Loucy (cell line): Measurements from ENCODE around the gene ASIC4.

Experiments
- H2AFZ ChIP-seq: fragments of 200-600 bp; sonication (generic); 2 replicates; pipeline ENCODE4 v1.6.0; 2016; ENCODE audit warnings: antibody characterized with exemption, mild to moderate bottlenecking, low read length, moderate library complexity
- H3F3A ChIP-seq: fragments of 200-600 bp; 2 replicates; pipeline ENCODE4 v1.6.0; 2016; ENCODE audit warnings: antibody characterized with exemption, low read depth, mild to moderate bottlenecking
- H3K27me3 ChIP-seq: fragments of 200-600 bp; sonication (generic); 2 replicates; pipeline ENCODE4 v1.6.1; 2014; ENCODE audit warnings: low read length, mild to moderate bottlenecking; ENCODE audit not compliant: insufficient read depth, poor library complexity, severe bottlenecking
- H3K36me3 ChIP-seq: fragments of 200-600 bp; sonication (generic); 2 replicates; pipeline ENCODE4 v1.6.1; 2016; ENCODE audit warnings: low read length; ENCODE audit not compliant: insufficient read depth
- H3K4me1 ChIP-seq: fragments of 200-600 bp; sonication (generic); 2 replicates; pipeline ENCODE4 v1.5.1; 2014; ENCODE audit warnings: low read length, mild to moderate bottlenecking; ENCODE audit not compliant: insufficient read depth, poor library complexity, severe bottlenecking
- H3K4me2 ChIP-seq: fragments of 200-600 bp; sonication (generic); 2 replicates; pipeline ENCODE4 v1.6.0; 2014; ENCODE audit warnings: antibody characterized with exemption, low read length, low read depth, mild to moderate bottlenecking; ENCODE audit not compliant: poor library complexity, severe bottlenecking
- H3K4me3 ChIP-seq: fragments of 200-600 bp; sonication (generic); 2 replicates; pipeline ENCODE4 v1.5.1; 2014; ENCODE audit warnings: low read length, mild to moderate bottlenecking, mixed read lengths; ENCODE audit not compliant: poor library complexity, severe bottlenecking
- H3K79me2 ChIP-seq: fragments of 200-600 bp; sonication (generic); 2 replicates; pipeline ENCODE4 v1.6.1; 2014; ENCODE audit warnings: low read length; ENCODE audit not compliant: insufficient read depth
- H3K9ac ChIP-seq: fragments of 200-600 bp; sonication (generic); 2 replicates; pipeline ENCODE4 v1.6.0; 2014; ENCODE audit warnings: mild to moderate bottlenecking, low read depth, low read length, moderate library complexity; ENCODE audit not compliant: poor library complexity, severe bottlenecking
- H3K9me2 ChIP-seq: fragments of 200-600 bp; sonication (generic); replicated peaks from 2 replicates; pipeline ENCODE4 v1.6.1; 2016; ENCODE audit warnings: low read depth, low read length, mixed read lengths
- H3K9me3 ChIP-seq: fragments of 200-600 bp; sonication (generic); 2 replicates; pipeline ENCODE4 v1.6.1; 2014; ENCODE audit warnings: mild to moderate bottlenecking, antibody characterized with exemption, low read length, low read depth; ENCODE audit not compliant: insufficient read depth
- H4K20me1 ChIP-seq: fragments of 200-600 bp; sonication (generic); 2 replicates; pipeline ENCODE4 v1.6.0; 2014; ENCODE audit warnings: antibody characterized with exemption, low read length, mild to moderate bottlenecking; ENCODE audit not compliant: insufficient read depth, poor library complexity, severe bottlenecking
- EZH2phosphoT487 ChIP-seq: fragments of 200-600 bp; IDR thresholded peaks from 2 replicates; pipeline ENCODE4 v1.6.1; 2018; ENCODE audit warnings: antibody characterized with exemption, mild to moderate bottlenecking, moderate library complexity, borderline replicate concordance
- TF ChIP-seq, protein P1 (sequence below): fragments of 200-600 bp; sonication (generic); conservative IDR thresholded peaks from 2 replicates; pipeline ENCODE4 v1.5.1; 2014; ENCODE audit warnings: mild to moderate bottlenecking, antibody characterized with exemption, low read length

ASIC4 gene

DNA sequence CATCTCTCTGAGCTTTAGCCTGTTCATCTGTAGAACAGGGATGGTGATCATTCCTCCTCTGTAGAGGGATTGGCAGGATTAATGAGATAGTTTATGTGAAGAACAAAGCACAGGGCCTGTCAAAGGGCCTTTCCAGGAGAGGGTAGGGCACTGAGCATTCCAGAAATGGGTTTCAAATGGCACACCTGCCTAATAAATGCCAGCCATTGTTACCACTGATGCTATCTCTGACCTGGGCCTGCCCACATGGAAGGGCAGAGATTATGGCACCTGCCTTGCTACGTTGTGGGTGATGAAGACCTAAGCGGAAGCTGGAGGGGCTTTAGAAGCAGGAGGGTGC lies 46.6 kb upstream of the ASIC4 start:
- Histone ChIP-seq H3K9me3 (no peaks in the 10 kb centered on the region), H3K27me3 (no peaks in the 10 kb centered on the region), H4K20me1 (no peaks in the 10 kb centered on the region), H3K9ac (no peak overlapping the region), H3K36me3 (no peaks in the 10 kb centered on the region), H3K4me3 (no peak overlapping the region), H2AFZ (no peak overlapping the region), H3K4me1 (no peaks in the 10 kb centered on the region), H3F3A (no peaks in the 10 kb centered on the region), H3K79me2 (no peaks in the 10 kb centered on the region), H3K4me2 (no peak overlapping the region), H3K9me2 (no peaks in the 10 kb centered on the region)
- TF ChIP-seq, protein P1, sequence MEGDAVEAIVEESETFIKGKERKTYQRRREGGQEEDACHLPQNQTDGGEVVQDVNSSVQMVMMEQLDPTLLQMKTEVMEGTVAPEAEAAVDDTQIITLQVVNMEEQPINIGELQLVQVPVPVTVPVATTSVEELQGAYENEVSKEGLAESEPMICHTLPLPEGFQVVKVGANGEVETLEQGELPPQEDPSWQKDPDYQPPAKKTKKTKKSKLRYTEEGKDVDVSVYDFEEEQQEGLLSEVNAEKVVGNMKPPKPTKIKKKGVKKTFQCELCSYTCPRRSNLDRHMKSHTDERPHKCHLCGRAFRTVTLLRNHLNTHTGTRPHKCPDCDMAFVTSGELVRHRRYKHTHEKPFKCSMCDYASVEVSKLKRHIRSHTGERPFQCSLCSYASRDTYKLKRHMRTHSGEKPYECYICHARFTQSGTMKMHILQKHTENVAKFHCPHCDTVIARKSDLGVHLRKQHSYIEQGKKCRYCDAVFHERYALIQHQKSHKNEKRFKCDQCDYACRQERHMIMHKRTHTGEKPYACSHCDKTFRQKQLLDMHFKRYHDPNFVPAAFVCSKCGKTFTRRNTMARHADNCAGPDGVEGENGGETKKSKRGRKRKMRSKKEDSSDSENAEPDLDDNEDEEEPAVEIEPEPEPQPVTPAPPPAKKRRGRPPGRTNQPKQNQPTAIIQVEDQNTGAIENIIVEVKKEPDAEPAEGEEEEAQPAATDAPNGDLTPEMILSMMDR: no peak
- TF ChIP-seq EZH2phosphoT487: no peak

DNA sequence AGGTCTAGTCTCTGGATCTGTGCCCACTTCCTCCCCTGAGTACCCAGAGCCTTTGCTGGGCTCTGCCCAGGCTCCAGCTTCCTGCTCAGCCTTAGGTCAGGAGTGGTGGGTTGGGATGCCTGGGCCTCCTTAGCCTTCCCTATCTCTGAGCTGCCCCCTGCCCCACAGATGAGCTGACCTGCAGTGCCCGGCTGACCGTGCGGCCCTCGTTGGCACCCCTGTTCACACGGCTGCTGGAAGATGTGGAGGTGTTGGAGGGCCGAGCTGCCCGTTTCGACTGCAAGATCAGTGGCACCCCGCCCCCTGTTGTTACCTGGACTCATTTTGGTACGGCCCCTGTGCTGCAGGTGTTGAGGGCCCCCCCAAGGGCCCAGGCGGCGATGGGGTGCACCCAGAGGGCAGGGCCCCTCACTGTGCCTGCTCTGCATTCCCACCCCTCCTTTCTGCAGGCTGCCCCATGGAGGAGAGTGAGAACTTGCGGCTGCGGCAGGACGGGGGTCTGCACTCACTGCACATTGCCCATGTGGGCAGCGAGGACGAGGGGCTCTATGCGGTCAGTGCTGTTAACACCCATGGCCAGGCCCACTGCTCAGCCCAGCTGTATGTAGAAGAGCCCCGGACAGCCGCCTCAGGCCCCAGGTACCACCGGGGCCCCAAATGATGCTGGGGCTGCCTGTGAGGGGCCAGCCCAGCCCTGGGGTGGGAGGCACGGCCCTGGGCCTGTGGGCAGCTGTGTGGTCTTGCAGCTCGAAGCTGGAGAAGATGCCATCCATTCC lies 45.7 kb upstream of the ASIC4 start:
- H3K4me1 ChIP-seq: no peaks in the 10 kb centered on the region
- no peak overlapping the region for H3K4me2 ChIP-seq
- H3K4me3 ChIP-seq: no peak overlapping the region
- H3K79me2 ChIP-seq: no peaks in the 10 kb centered on the region
- no peaks in the 10 kb centered on the region for H3K9me3 ChIP-seq
- no peaks in the 10 kb centered on the region for H3K27me3 ChIP-seq
- H3K9ac ChIP-seq: no peak overlapping the region
- H3K36me3 ChIP-seq: no peaks in the 10 kb centered on the region
- no peaks in the 10 kb centered on the region for H4K20me1 ChIP-seq
- H3F3A ChIP-seq: no peaks in the 10 kb centered on the region
- H3K9me2 ChIP-seq: no peaks in the 10 kb centered on the region
- TF ChIP-seq EZH2phosphoT487: no peak
- TF ChIP-seq, protein P1: no peak
- no peak overlapping the region for H2AFZ ChIP-seq

GRCh38 chr2:219469186-219469724 lies 45.0 kb upstream of the ASIC4 start:
- Histone ChIP-seq H3K4me2 (no peak overlapping the region), H3K9me2 (no peaks in the 10 kb centered on the region), H2AFZ (no peak overlapping the region), H3K4me3 (no peak overlapping the region), H3F3A (no peaks in the 10 kb centered on the region), H3K79me2 (no peaks in the 10 kb centered on the region), H4K20me1 (no peaks in the 10 kb centered on the region), H3K9ac (no peak overlapping the region), H3K27me3 (no peaks in the 10 kb centered on the region), H3K36me3 (no peaks in the 10 kb centered on the region), H3K4me1 (no peaks in the 10 kb centered on the region), H3K9me3 (no peaks in the 10 kb centered on the region)
- TF ChIP-seq EZH2phosphoT487: no peak
- TF ChIP-seq, protein P1: no peak
